ENCODE results near the gene BRF1.

GRCh38 chr14:105348169-105348944 is 47.6 kb upstream of the BRF1 start:
- no peak for TF ChIP-seq CTCF (conservative IDR thresholded peaks at IDR 0.05; ENCODE audit: low read depth, low read length)
- TF ChIP-seq EZH2 (IDR thresholded peaks at IDR 0.05; ENCODE audit: borderline replicate concordance, low read depth, low read length, poor library complexity, severe bottlenecking), result no peak

Measured in A673 (cell line).